ENCODE data around the gene RRP1. TPM values are rescaled to one million over a fixed set of nuclear protein-coding genes. Genes with fewer than 3 reads are reported as not detected.

Gene RRP1
- polyA plus RNA-seq, 1 of the 3 experiments (the other 2 are of a cell fraction) = 22.7 TPM

DNA sequence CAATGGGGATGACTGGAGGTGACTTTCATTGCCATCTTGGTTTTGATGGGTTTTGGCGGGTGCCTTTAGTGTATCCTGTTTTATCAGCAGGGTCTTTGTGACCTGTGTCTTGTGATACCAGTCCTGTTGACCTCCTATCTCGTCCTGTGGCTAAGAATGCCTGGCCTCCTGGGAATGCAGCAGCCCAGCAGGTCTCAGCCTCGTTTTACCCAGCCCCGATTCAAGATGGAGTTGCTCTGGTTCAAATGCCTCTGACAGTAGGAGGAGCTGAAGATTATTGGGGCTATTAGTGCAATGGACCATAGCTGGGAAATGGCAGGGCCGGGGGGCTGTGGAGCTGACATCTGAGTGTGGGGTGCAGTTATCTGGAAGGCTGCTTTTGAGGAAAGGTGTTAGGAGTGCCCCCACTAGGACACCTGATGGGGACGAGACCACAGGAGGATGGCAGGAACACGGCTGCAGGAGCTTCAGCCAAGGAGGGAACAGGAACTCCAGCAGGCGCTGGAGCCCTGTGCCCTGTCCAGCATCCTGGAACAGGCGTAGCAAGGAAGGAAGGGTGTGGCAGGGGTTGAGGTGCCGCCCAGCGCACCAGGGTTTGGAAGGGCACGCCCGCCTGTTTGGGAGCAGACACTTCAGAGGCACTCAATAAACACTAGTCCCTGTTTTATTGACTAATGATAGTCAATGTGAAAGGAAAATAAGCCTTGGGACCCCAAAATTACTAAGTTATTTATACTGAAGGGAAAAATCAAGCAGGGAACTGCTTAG, 60.3 kb downstream of the RRP1 start:
- Histone ChIP-seq H3K9me3 (no peaks in the 10 kb centered on the region), H3K27me3 (ENCODE audit: insufficient read depth) (no peaks in the 10 kb centered on the region), H3K4me1 (ENCODE audit: control insufficient read depth in 1 of 2, insufficient read depth in 2 of 2, low read depth in 1 of 2, low read length in 1 of 2) (peaks cover 0 to 2% of the 10 kb centered on the region in 2 experiments; a peak in 1 of 4 replicates), H4K20me1 (ENCODE audit: insufficient read depth) (no peaks in the 10 kb centered on the region), H3K27ac (ENCODE audit: low read depth in 2 of 2, low read length in 1 of 2) (no peak overlapping the region), H3K9me2 (no peaks in the 10 kb centered on the region), H3K79me2 (ENCODE audit: insufficient read depth) (no peaks in the 10 kb centered on the region), H3K4me2 (no peak overlapping the region), H3F3A (replicated peaks; ENCODE audit: insufficient read depth) (no peaks in the 10 kb centered on the region), H3K36me3 (replicated peaks in 1 of 2; ENCODE audit: control insufficient read depth in 1 of 2, insufficient read depth in 2 of 2, low read length in 1 of 2) (no peaks in the 10 kb centered on the region), H2AFZ (ENCODE audit: low read depth) (no peak overlapping the region), H3K4me3 (ENCODE audit: low read depth in 2 of 2, low read length in 1 of 2) (no peak overlapping the region), H3K9ac (no peak overlapping the region)
- 62% methylated on average over 12 of the region's 13 CpGs for WGBS (ENCODE audit: low lambda C conversion rate)
- POLR2A ChIA-PET = no interaction called here
- no peak for DNase-seq
- CTCF ChIA-PET = interaction anchor here (1.6 kb wide), 1 partner anchor 20 kb away, joined by 3 read pairs; no protein-coding TSS in a partner anchor
- no peak for TF ChIP-seq EP300 (IDR thresholded peaks at IDR 0.05; ENCODE audit: borderline replicate concordance in 1 of 2, low read depth in 1 of 2, low read length in 1 of 2)
- TF ChIP-seq RAD21 (IDR thresholded peaks at IDR 0.05; ENCODE audit: low read length) = no peak
- no peak for TF ChIP-seq GATA2 (CRISPR knock-in tag; IDR thresholded peaks at IDR 0.05)
- TF ChIP-seq FOXM1 (IDR thresholded peaks at IDR 0.05; ENCODE audit: low read depth) = no peak
- TF ChIP-seq, protein P1, sequence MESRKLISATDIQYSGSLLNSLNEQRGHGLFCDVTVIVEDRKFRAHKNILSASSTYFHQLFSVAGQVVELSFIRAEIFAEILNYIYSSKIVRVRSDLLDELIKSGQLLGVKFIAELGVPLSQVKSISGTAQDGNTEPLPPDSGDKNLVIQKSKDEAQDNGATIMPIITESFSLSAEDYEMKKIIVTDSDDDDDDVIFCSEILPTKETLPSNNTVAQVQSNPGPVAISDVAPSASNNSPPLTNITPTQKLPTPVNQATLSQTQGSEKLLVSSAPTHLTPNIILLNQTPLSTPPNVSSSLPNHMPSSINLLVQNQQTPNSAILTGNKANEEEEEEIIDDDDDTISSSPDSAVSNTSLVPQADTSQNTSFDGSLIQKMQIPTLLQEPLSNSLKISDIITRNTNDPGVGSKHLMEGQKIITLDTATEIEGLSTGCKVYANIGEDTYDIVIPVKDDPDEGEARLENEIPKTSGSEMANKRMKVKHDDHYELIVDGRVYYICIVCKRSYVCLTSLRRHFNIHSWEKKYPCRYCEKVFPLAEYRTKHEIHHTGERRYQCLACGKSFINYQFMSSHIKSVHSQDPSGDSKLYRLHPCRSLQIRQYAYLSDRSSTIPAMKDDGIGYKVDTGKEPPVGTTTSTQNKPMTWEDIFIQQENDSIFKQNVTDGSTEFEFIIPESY (IDR thresholded peaks at IDR 0.05; ENCODE audit: borderline replicate concordance, low read depth) = no peak
- TF ChIP-seq CHD2 (IDR thresholded peaks at IDR 0.05; ENCODE audit: low read length, partially characterized antibody) = no peak
- TF ChIP-seq, protein P2, sequence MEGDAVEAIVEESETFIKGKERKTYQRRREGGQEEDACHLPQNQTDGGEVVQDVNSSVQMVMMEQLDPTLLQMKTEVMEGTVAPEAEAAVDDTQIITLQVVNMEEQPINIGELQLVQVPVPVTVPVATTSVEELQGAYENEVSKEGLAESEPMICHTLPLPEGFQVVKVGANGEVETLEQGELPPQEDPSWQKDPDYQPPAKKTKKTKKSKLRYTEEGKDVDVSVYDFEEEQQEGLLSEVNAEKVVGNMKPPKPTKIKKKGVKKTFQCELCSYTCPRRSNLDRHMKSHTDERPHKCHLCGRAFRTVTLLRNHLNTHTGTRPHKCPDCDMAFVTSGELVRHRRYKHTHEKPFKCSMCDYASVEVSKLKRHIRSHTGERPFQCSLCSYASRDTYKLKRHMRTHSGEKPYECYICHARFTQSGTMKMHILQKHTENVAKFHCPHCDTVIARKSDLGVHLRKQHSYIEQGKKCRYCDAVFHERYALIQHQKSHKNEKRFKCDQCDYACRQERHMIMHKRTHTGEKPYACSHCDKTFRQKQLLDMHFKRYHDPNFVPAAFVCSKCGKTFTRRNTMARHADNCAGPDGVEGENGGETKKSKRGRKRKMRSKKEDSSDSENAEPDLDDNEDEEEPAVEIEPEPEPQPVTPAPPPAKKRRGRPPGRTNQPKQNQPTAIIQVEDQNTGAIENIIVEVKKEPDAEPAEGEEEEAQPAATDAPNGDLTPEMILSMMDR (IDR thresholded peaks at IDR 0.05) = no peak
- no peak for TF ChIP-seq NRF1 (IDR thresholded peaks at IDR 0.05; ENCODE audit: low read depth, low read length)
- no peak for TF ChIP-seq SMC3 (IDR thresholded peaks at IDR 0.05; ENCODE audit: low read depth, low read length)
- no peak for TF ChIP-seq FOXJ3 (CRISPR knock-in tag; IDR thresholded peaks at IDR 0.05)
- TF ChIP-seq, protein P3, sequence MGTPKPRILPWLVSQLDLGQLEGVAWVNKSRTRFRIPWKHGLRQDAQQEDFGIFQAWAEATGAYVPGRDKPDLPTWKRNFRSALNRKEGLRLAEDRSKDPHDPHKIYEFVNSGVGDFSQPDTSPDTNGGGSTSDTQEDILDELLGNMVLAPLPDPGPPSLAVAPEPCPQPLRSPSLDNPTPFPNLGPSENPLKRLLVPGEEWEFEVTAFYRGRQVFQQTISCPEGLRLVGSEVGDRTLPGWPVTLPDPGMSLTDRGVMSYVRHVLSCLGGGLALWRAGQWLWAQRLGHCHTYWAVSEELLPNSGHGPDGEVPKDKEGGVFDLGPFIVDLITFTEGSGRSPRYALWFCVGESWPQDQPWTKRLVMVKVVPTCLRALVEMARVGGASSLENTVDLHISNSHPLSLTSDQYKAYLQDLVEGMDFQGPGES (IDR thresholded peaks at IDR 0.05; ENCODE audit: low read depth, low read length) = no peak
